Transverse colon (tissue), 4 donors: ENCODE results near the gene CSGALNACT2.

Experiments used
- EP300 ChIP-seq: sonication (generic); formaldehyde crosslinking; IDR thresholded peaks from one replicate; pipeline ENCODE4 v1.6.1; 2017; ENCODE audit warnings: antibody characterized with exemption, low read depth
- POLR2A ChIP-seq: fragments of 450-650 bp; IDR thresholded peaks from one replicate; pipeline ENCODE4 v1.6.1; 2016; ENCODE audit warnings: antibody characterized with exemption, mild to moderate bottlenecking, moderate library complexity
- POLR2AphosphoS5 ChIP-seq, 3 donors: sonication (generic); formaldehyde crosslinking; IDR thresholded peaks; one replicate each; pipeline ENCODE4 v1.6.1; 2016; ENCODE audit warnings: antibody characterized with exemption in 3 of 3
- TF ChIP-seq, protein P1 (sequence below), 5 experiments: fragments of 200-600 bp in 3 of 5; fragments of 450-650 bp in 2 of 5; sonication (generic) in 3 of 5; IDR thresholded peaks; 1 replicate in 2 of 5; 2 replicates in 3 of 5; pipeline ENCODE4 v1.5.1; 2016 to 2017; ENCODE audit warnings: antibody characterized with exemption in 5 of 5, inconsistent platforms in 3 of 5, mild to moderate bottlenecking in 2 of 5, moderate library complexity in 1 of 5

GRCh38 chr10:43160921-43161255 lies 22.6 kb downstream of the CSGALNACT2 start:
- no peak for TF ChIP-seq POLR2A
- TF ChIP-seq, protein P1, sequence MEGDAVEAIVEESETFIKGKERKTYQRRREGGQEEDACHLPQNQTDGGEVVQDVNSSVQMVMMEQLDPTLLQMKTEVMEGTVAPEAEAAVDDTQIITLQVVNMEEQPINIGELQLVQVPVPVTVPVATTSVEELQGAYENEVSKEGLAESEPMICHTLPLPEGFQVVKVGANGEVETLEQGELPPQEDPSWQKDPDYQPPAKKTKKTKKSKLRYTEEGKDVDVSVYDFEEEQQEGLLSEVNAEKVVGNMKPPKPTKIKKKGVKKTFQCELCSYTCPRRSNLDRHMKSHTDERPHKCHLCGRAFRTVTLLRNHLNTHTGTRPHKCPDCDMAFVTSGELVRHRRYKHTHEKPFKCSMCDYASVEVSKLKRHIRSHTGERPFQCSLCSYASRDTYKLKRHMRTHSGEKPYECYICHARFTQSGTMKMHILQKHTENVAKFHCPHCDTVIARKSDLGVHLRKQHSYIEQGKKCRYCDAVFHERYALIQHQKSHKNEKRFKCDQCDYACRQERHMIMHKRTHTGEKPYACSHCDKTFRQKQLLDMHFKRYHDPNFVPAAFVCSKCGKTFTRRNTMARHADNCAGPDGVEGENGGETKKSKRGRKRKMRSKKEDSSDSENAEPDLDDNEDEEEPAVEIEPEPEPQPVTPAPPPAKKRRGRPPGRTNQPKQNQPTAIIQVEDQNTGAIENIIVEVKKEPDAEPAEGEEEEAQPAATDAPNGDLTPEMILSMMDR (IDR thresholded peaks at IDR 0.05), result no peak
- TF ChIP-seq EP300, result no peak
- TF ChIP-seq POLR2AphosphoS5 (IDR thresholded peaks at IDR 0.05), result no peak
